Duodenal mucosa (tissue), 2 donors: ENCODE data around the gene HLX.

ENCODE experiments used
- H3K27ac ChIP-seq: one replicate; pipeline ENCODE4 v1.7.0; 2013; ENCODE audit warnings: low read depth, low read length
- H3K27me3 ChIP-seq, 2 donors: one replicate each; pipeline ENCODE4 v1.7.0; 2013; ENCODE audit warnings: low read length in 2 of 2, control low read depth in 1 of 2; ENCODE audit not compliant: insufficient read depth in 2 of 2, control insufficient read depth in 1 of 2
- H3K36me3 ChIP-seq, 2 donors: one replicate each; pipeline ENCODE4 v1.7.0; 2013; ENCODE audit warnings: low read length in 2 of 2, control low read depth in 1 of 2; ENCODE audit not compliant: insufficient read depth in 2 of 2, control insufficient read depth in 1 of 2
- H3K4me1 ChIP-seq, 2 donors: one replicate each; pipeline ENCODE4 v1.7.0; 2013; ENCODE audit warnings: low read length in 2 of 2, control low read depth in 1 of 2; ENCODE audit not compliant: insufficient read depth in 2 of 2, control insufficient read depth in 1 of 2
- H3K4me3 ChIP-seq, 2 donors: one replicate each; pipeline ENCODE4 v1.7.0; 2013; ENCODE audit warnings: low read length in 2 of 2, low read depth in 1 of 2
- H3K9ac ChIP-seq, 2 donors: one replicate each; pipeline ENCODE4 v1.7.0; 2013; ENCODE audit warnings: low read length in 2 of 2, low read depth in 1 of 2
- H3K9me3 ChIP-seq, 2 donors: one replicate each; pipeline ENCODE4 v1.7.0; 2013; ENCODE audit warnings: low read length in 2 of 2, control low read depth in 1 of 2; ENCODE audit not compliant: control insufficient read depth in 1 of 2

Gene HLX, protein sequence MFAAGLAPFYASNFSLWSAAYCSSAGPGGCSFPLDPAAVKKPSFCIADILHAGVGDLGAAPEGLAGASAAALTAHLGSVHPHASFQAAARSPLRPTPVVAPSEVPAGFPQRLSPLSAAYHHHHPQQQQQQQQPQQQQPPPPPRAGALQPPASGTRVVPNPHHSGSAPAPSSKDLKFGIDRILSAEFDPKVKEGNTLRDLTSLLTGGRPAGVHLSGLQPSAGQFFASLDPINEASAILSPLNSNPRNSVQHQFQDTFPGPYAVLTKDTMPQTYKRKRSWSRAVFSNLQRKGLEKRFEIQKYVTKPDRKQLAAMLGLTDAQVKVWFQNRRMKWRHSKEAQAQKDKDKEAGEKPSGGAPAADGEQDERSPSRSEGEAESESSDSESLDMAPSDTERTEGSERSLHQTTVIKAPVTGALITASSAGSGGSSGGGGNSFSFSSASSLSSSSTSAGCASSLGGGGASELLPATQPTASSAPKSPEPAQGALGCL

GRCh38 chr1:220879076-220879508, at the start of gene HLX:
TSS of gene HLX (plus strand) at chr1:220879443. CDS start at chr1:220879858, 415 bp downstream.
- H3K9ac ChIP-seq: peak within 1 kb of the TSS; percentile 64 to 65
- H3K4me3 ChIP-seq: peak within 1 kb of the TSS; percentile 74 to 76
- H3K27me3 ChIP-seq: peaks cover 44 to 56% of the 10 kb centered on the region in 2 donors
- no peaks in the 10 kb centered on the region for H3K36me3 ChIP-seq
- peak within 1 kb of the TSS; percentile 85 for H3K27ac ChIP-seq
- H3K9me3 ChIP-seq: no peaks in the 10 kb centered on the region
- peaks cover 18 to 26% of the 10 kb centered on the region in 2 donors for H3K4me1 ChIP-seq

DNA sequence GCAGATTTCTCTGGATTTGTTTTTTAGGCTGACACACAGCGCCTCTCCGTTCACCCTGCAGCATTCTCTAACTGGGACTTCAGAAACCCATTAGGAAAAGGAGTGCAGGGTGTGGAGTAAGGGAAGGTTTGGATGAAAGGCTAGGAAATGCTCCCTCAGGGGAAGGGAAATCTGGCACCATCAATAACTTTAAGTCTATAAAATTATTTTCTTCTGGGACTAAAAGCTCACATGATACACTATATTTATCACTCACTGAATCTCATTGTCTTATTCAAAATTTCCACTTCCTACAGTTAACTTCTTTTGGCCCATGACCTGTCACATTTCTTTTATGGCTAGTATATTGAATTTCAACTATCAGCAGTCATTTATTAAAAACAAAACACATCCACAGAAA, 45.8 kb upstream of the HLX start:
- Histone ChIP-seq H3K4me1 (no peaks in the 10 kb centered on the region), H3K9me3 (no peaks in the 10 kb centered on the region), H3K27me3 (no peaks in the 10 kb centered on the region), H3K9ac (no peak overlapping the region), H3K27ac (no peak overlapping the region), H3K4me3 (no peak overlapping the region), H3K36me3 (no peaks in the 10 kb centered on the region)

DNA sequence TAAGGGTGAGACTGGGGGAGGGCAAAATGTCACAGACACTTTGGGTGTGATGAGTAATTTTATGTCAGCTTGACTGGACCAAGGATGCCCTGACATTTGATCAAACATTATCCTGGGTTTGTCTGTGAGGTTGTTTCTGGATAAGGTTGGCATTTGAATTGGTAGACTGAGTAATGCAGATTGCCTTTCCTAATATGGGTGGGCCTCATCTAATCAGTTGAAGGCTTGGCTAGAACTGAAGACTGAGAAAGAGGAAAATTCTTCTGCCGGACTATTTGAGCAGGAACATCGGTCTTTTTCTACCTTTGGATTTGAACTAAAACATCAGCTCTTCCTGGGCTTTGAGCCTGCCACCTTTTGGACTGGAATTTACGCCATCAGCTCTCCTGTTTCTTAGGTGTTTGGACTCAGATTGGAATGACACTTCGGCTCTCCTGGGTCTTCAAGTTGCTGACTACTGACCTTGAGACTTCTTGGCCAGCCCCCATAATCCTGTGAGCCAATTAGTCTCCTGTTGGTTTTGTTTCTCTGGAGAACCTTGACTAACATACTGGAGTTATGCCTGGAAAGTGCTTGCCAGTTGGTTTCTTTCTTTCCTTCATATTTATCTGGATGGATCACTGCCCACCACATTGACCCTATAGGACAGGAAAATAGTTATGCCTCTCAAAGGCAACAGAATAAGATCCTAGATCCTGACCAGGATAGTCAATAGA, 44.9 kb upstream of the HLX start:
- no peaks in the 10 kb centered on the region for H3K4me1 ChIP-seq
- no peaks in the 10 kb centered on the region for H3K9me3 ChIP-seq
- no peak overlapping the region for H3K27ac ChIP-seq
- no peak overlapping the region for H3K4me3 ChIP-seq
- H3K36me3 ChIP-seq: no peaks in the 10 kb centered on the region
- no peak overlapping the region for H3K9ac ChIP-seq
- no peaks in the 10 kb centered on the region for H3K27me3 ChIP-seq

- Histone ChIP-seq H3K4me1 (no peaks in the 10 kb centered on the region), H3K36me3 (no peaks in the 10 kb centered on the region), H3K27ac (no peak overlapping the region), H3K9ac (no peak overlapping the region), H3K27me3 (no peaks in the 10 kb centered on the region), H3K9me3 (no peaks in the 10 kb centered on the region), H3K4me3 (no peak overlapping the region)
These were observed 40.7 kb upstream of the HLX start for GRCh38 chr1:220838578-220838977.

- Histone ChIP-seq H3K27ac (no peak overlapping the region), H3K27me3 (no peaks in the 10 kb centered on the region), H3K36me3 (no peaks in the 10 kb centered on the region), H3K4me3 (no peak overlapping the region), H3K9ac (no peak overlapping the region), H3K9me3 (no peaks in the 10 kb centered on the region), H3K4me1 (no peaks in the 10 kb centered on the region)
These were observed 39.8 kb upstream of the HLX start for GRCh38 chr1:220839474-220839873.

DNA sequence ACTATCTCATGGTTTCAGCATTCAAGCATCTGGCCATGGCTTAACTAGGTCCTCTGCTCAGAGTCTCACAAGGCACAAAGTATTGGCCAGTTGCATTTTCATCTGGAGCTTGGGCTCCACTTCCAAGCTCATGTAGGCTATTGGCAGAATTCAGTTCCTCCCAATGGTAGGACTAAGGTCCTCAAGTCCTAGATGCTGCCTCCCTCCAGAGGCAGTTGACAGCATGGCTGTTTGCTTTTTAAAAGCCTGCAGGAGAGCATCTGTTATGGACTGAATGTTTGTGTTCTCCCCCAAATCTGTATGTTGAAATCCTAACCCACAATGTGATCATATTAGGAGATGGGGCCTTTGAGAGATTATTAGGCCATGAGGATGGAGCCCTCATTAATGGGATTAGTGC, 38.0 kb upstream of the HLX start:
- Histone ChIP-seq H3K4me3 (no peak overlapping the region), H3K4me1 (no peaks in the 10 kb centered on the region), H3K27me3 (no peaks in the 10 kb centered on the region), H3K9me3 (no peaks in the 10 kb centered on the region), H3K27ac (no peak overlapping the region), H3K36me3 (no peaks in the 10 kb centered on the region), H3K9ac (no peak overlapping the region)

DNA sequence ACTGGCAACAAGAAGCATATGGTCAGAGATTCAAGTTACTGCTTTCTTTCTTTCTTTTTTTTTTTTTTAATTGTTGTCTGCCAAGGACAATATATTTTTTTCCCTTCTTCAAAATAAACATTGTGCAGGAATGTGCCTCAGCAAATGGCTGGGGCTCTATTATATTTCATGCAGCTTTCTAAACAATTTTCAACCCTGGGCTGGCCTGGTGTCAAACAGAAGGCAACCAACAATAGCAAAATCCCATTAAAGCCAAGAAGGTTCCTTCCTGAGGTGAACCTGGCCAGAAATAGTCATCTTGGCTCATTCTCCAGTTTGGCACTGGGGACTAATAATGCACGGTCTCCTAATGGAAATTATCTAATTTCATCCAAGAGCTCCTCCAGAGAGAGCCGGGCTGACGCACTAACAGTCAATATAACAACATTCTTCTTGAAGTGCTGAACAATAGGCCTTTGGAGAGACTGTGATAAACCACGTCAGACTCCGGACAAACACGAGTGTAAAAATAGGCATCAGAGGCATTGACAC, 35.7 kb upstream of the HLX start:
- H3K4me3 ChIP-seq: no peak overlapping the region

GRCh38 chr1:220852408-220852807, 26.8 kb upstream of the HLX start:
- Histone ChIP-seq H3K27ac (no peak overlapping the region), H3K4me3 (no peak overlapping the region), H3K9ac (no peak overlapping the region), H3K27me3 (no peaks in the 10 kb centered on the region), H3K36me3 (no peaks in the 10 kb centered on the region), H3K9me3 (peaks cover 0 to 13% of the 10 kb centered on the region in 2 donors), H3K4me1 (no peaks in the 10 kb centered on the region)

More for the DNA sequence above, 35.7 kb upstream of the HLX start:
- no peaks in the 10 kb centered on the region for H3K36me3 ChIP-seq
- H3K27ac ChIP-seq: no peak overlapping the region
- H3K27me3 ChIP-seq: no peaks in the 10 kb centered on the region
- H3K9ac ChIP-seq: no peak overlapping the region
- no peaks in the 10 kb centered on the region for H3K4me1 ChIP-seq
- no peaks in the 10 kb centered on the region for H3K9me3 ChIP-seq

- Histone ChIP-seq H3K36me3 (no peaks in the 10 kb centered on the region), H3K4me3 (no peak overlapping the region), H3K4me1 (peaks cover 0 to 3% of the 10 kb centered on the region in 2 donors), H3K27me3 (peaks cover 8 to 19% of the 10 kb centered on the region in 2 donors), H3K9me3 (no peaks in the 10 kb centered on the region), H3K27ac (no peak overlapping the region), H3K9ac (no peak overlapping the region)
These were observed 6.9 kb upstream of the HLX start for GRCh38 chr1:220872296-220872695.

DNA sequence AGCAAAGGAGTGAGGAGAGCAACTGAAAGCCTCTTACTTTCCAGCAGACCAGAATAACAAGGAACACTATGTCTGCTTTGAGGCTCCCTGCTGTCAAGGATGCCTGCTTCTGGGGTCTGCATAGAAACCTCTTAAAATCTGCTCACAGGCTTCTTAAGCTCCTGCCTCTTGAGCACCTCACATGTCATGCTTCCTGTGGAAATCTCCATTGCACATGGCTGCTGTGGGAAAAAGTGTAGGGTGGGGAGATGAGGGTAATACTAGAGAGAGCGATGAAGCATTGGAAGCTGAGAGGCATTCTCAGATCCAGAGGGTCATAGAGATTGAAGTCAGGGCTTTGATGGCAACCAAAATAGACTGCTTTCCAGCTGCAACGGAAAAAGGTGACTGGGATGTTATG, 6.2 kb upstream of the HLX start:
- Histone ChIP-seq H3K4me1 (peaks cover 0 to 9% of the 10 kb centered on the region in 2 donors), H3K27ac (no peak overlapping the region), H3K9ac (no peak overlapping the region), H3K9me3 (no peaks in the 10 kb centered on the region), H3K4me3 (no peak overlapping the region), H3K27me3 (peaks cover 15 to 27% of the 10 kb centered on the region in 2 donors), H3K36me3 (no peaks in the 10 kb centered on the region)
